Adrenal gland (tissue), 12 donors: ENCODE data around the gene C2orf42. TPM values are rescaled to one million over a fixed set of nuclear protein-coding genes. Genes with fewer than 3 reads are reported as not detected.
"Not testable (repeated sequence)": the region's sequence is repeated elsewhere in the genome, so short reads cannot be mapped to it uniquely, and the experiment has no call there.

Experiments
- DNase-seq, 7 donors: peaks; one replicate each; pipeline ENCODE4 v3.0.0-alpha.2; 2019 to 2020
- H3K27ac ChIP-seq, 5 donors: fragments of 200-600 bp; sonication (generic) in 4 of 5; 1 replicate in 3 of 5; 2 replicates in 2 of 5; pipeline versions ENCODE4 v1.5.1 to v1.8.0; 2016 to 2020; ENCODE audit warnings: mild to moderate bottlenecking in 1 of 5
- H3K27me3 ChIP-seq: fragments of 200-600 bp; 2 replicates; pipeline ENCODE4 v1.8.0; 2021
- H3K36me3 ChIP-seq, 2 donors: fragments of 200-600 bp; replicated peaks in 1 of 2; 1 replicate in 1 of 2; 2 replicates in 1 of 2; pipeline versions ENCODE4 v1.5.1 to v1.8.0; 2018 to 2022
- H3K4me1 ChIP-seq, 2 donors: fragments of 200-600 bp; replicated peaks in 1 of 2; 1 replicate in 1 of 2; 2 replicates in 1 of 2; pipeline versions ENCODE4 v1.5.1 to v1.8.0; 2018 to 2021
- H3K4me3 ChIP-seq, 4 donors: fragments of 200-600 bp; sonication (generic) in 3 of 4; one replicate each; pipeline ENCODE4 v1.5.1; 2016 to 2018
- H3K9me3 ChIP-seq, 3 donors: fragments of 200-600 bp; sonication (generic) in 1 of 3; replicated peaks in 1 of 3; 1 replicate in 2 of 3; 2 replicates in 1 of 3; pipeline versions ENCODE4 v1.5.1 to v1.8.0; 2016 to 2021
- POLR2A ChIP-seq, 2 donors: fragments of 450-650 bp; IDR thresholded peaks; one replicate each; pipeline ENCODE4 v1.6.1; 2017; ENCODE audit warnings: antibody characterized with exemption in 2 of 2, mild to moderate bottlenecking in 2 of 2, moderate library complexity in 1 of 2
- WGBS, 4 donors: extraction: QIAGEN DNeasy Blood & Tissue Kit in 2 of 4; methylation state at CpG; one replicate each; pipeline versions ENCODE4 v1.1.5 to v1.1.7; 2013 to 2017; 5-methylcytosine and 5-hydroxymethylcytosine counted together
- intact Hi-C, 2 donors: fragments of 100-400 bp; cut with DNase I; formaldehyde crosslinking; loops; one replicate each; pipeline versions ENCODE4 v1.14.1 to v1.15.0; 2022 to 2023
- polyA plus RNA-seq, 3 donors: library from polyadenylated mRNA; stranded (reverse); fragments of 200-250 nt in 2 of 3; fragments of 350-450 nt in 1 of 3; fragmentation: Illumina TruSeq in 1 of 3; extraction: RNeasy Lipid Tissue Mini Kit (QIAGEN cat#74804) in 1 of 3; gene quantifications; one replicate each; pipeline ENCODE4 v1.2.3, GENCODE V29; 2013 to 2014
- total RNA-seq, 9 donors: library from RNA; depleted of rRNA in 4 of 9; stranded (reverse); fragments of >200 nt in 4 of 9; fragments of 120-200 nt in 1 of 9; fragmentation: NEBNext Ultra II Directional in 1 of 9; extraction: Animal tissue kit (Norgen Biotek cat#: 25700) in 1 of 9; gene quantifications; one replicate each; pipeline versions ENCODE4 v1.1.0 to v1.2.4, GENCODE V29; 2013 to 2023
- TF ChIP-seq, protein P1 (sequence below), 6 experiments: fragments of 450-650 bp in 4 of 6; fragments of 200-600 bp in 2 of 6; sonication (generic) in 1 of 6; IDR thresholded peaks; 1 replicate in 5 of 6; 2 replicates in 1 of 6; pipeline versions ENCODE4 v1.5.1 to v1.8.0; 2016 to 2021; ENCODE audit warnings: antibody characterized with exemption in 6 of 6, mild to moderate bottlenecking in 2 of 6, moderate library complexity in 1 of 6
- donor health status: healthy with polysubstance abuse.
- donor health status: Bipolar disorder and iron deficiency.
- donor health status: DM: yes; HTN: yes; CAD: no.
- donor health status: DM: no; HTN: no; CAD: no.
- donor health status: DM: no; HTN: no; CAD: no.
- donor health status: DM: yes; HTN: yes; CAD: no.

Gene C2orf42
- total and polyA plus RNA-seq, 12 donors = 8.0 to 33.7 (median 16.5) TPM

DNA sequence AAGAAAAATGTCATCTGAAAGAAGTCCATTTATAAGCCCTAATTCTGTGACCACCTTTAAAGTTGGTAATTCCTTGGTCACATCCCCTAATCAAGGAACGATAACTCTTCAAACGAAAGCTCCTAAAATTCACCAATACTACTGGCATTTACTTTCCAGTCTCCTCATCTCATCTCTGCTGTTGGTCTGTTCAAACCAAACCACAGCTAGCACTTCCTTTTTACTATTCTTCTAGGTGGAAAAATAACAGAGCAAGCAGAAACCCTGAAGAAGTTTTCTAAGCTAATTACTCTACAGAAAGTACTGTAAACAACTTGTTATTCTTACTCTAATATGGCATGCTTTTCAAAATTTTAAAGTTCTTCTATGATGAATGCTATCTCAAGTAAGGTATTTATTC is 36.0 kb upstream of the C2orf42 start:
- H3K4me1 ChIP-seq = no peaks in the 10 kb centered on the region
- intact Hi-C loops = no loop called here
- H3K27me3 ChIP-seq = no peaks in the 10 kb centered on the region
- 79 to 95% (median 88%) methylated on average over 2 of the region's 2 CpGs for WGBS, 4 donors
- TF ChIP-seq POLR2A (IDR thresholded peaks at IDR 0.05) = no peak
- TF ChIP-seq, protein P1, sequence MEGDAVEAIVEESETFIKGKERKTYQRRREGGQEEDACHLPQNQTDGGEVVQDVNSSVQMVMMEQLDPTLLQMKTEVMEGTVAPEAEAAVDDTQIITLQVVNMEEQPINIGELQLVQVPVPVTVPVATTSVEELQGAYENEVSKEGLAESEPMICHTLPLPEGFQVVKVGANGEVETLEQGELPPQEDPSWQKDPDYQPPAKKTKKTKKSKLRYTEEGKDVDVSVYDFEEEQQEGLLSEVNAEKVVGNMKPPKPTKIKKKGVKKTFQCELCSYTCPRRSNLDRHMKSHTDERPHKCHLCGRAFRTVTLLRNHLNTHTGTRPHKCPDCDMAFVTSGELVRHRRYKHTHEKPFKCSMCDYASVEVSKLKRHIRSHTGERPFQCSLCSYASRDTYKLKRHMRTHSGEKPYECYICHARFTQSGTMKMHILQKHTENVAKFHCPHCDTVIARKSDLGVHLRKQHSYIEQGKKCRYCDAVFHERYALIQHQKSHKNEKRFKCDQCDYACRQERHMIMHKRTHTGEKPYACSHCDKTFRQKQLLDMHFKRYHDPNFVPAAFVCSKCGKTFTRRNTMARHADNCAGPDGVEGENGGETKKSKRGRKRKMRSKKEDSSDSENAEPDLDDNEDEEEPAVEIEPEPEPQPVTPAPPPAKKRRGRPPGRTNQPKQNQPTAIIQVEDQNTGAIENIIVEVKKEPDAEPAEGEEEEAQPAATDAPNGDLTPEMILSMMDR (IDR thresholded peaks at IDR 0.05) = no peak
- DNase-seq = no peak
- H3K36me3 ChIP-seq = peaks cover 0 to 92% of the 10 kb centered on the region in 2 donors
- no peak overlapping the region for H3K27ac ChIP-seq
- H3K4me3 ChIP-seq = no peak overlapping the region
- no peaks in the 10 kb centered on the region for H3K9me3 ChIP-seq

DNA sequence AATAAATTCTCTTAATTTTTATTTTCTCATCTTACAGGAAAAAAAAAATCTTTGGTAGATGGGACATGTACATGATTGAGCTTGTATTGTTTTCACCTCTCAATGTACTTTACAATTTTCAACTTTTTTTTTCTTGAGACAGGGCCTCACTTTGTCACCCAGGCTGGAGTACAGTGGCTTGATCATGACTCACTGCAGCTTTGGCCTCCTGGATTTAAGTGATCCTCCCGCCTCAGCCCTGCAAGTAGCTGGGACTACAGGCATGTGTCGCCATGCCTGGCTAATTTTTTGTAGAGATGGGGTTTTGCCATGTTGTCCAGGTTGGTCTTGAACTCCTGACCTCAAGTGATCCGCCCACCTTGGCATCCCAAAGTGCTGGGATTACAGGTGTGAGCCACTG is 32.5 kb upstream of the C2orf42 start:
- peaks cover 0 to 89% of the 10 kb centered on the region in 2 donors for H3K36me3 ChIP-seq
- intact Hi-C loops, H3K4me3 ChIP-seq, H3K27ac ChIP-seq, H3K27me3 ChIP-seq, H3K9me3 ChIP-seq, DNase-seq, H3K4me1 ChIP-seq: not testable (repeated sequence)
- 87 to 95% (median 90%) methylated on average over 3 of the region's 3 CpGs for WGBS, 4 donors

DNA sequence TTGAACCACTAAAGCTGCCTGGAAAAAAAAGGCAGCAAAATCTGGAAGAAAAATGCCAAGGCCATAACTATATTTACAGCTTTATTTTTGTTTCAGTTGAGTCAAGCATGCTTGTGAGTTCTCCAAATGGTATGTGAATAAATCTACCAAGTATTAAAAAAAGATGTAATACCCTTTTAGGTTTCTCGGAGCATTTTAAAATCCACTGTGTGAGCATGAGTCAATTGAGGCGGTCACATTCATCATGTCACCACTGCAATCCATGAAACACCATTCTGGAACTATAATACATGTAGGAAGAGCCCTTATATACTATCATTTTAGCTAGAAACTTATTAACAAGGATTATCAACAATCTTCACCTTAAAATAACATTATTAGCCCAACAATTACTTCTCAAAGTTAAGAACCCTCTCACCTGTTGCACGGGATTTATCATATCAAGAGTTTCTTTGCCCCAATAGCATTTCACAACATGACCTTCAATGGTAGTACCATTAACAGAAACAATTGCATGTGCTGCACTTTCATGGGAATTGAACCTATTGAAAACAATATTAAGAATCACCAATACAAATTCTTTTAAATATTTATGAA is 24.2 kb upstream of the C2orf42 start:
- no peak for DNase-seq
- H3K27me3 ChIP-seq = no peaks in the 10 kb centered on the region
- TF ChIP-seq, protein P1 (IDR thresholded peaks at IDR 0.05) = no peak
- TF ChIP-seq POLR2A (IDR thresholded peaks at IDR 0.05) = no peak
- intact Hi-C loops = no loop called here
- no peak overlapping the region for H3K4me3 ChIP-seq
- peak overlapping the region in 2 of 5 donors; percentile 37 to 38 for H3K27ac ChIP-seq
- no peaks in the 10 kb centered on the region for H3K9me3 ChIP-seq
- peaks cover 11 to 33% of the 10 kb centered on the region in 2 donors for H3K4me1 ChIP-seq
- 47 to 60% (median 47%) methylated on average over 3 of the region's 3 CpGs for WGBS, 4 donors
- H3K36me3 ChIP-seq = peaks cover 0 to 61% of the 10 kb centered on the region in 2 donors

GRCh38 chr2:70214365-70214764 is 23.5 kb upstream of the C2orf42 start:
- Histone ChIP-seq H3K27ac (peak overlapping the region in 2 of 5 donors; percentile 37 to 38), H3K27me3 (no peaks in the 10 kb centered on the region), H3K36me3 (peaks cover 0 to 56% of the 10 kb centered on the region in 2 donors), H3K4me3 (no peak overlapping the region), H3K9me3 (no peaks in the 10 kb centered on the region), H3K4me1 (peaks cover 11 to 33% of the 10 kb centered on the region in 2 donors)
- TF ChIP-seq, protein P1 (IDR thresholded peaks at IDR 0.05) = no peak
- no peak for TF ChIP-seq POLR2A (IDR thresholded peaks at IDR 0.05)
- intact Hi-C loops = no loop called here
- DNase-seq = no peak
- 34 to 96% (median 84%) methylated on average over 1 of the region's 1 CpG for WGBS, 4 donors
